Stimulated activated CD8-positive, alpha-beta memory T cell treated with anti-CD3 and anti-CD28 coated beads, Interleukin-2, amount 100 ng/mL, for 1 hour (primary cell): ENCODE data around the gene CPVL.

Experiments
- DNase-seq, 2 donors: peaks; one replicate each; pipeline ENCODE4 v3.0.0-alpha.2; 2020; ENCODE audit warnings: low read depth in 2 of 2

Gene CPVL

DNA sequence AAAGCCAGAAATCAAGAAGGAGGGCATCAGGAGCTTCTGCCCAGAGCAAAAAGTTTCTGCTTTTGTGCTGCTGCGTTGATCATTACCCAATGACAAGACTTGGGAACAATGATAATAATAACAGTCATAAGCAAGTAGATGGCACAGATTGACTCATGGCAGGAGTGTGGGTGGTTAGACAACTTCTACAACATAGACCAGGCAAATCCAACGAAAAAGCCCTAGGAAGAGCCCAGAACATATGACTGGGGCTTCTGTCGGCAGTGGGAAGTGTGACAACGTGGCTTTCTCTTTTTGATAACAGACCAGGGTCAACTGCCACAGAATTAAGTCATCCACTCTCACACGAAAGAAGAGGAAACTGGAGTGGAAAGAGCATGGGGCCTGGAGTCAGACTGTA lies 102.8 kb downstream of the CPVL start:
- DNase-seq, result no peak

DNA sequence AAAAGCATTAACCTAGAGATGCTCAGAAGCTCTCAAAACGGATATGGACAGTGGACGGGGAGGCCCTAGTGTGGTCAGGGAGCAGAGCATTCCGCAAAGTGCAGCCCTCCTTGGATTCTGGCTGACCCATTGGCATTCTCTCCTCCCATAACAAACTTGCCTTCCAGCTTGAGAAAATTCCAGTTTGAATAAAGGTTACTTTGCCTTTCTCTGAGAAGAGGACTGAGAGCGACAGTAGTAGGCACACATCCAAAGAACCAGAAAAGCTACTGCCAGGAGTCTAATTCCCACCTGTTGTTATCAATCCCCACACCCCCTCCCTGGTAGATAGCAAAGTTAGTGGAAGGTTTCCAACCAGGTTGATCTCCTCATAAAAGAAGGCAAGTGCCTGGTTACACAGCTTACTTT lies 103.5 kb downstream of the CPVL start:
- DNase-seq, result no peak

DNA sequence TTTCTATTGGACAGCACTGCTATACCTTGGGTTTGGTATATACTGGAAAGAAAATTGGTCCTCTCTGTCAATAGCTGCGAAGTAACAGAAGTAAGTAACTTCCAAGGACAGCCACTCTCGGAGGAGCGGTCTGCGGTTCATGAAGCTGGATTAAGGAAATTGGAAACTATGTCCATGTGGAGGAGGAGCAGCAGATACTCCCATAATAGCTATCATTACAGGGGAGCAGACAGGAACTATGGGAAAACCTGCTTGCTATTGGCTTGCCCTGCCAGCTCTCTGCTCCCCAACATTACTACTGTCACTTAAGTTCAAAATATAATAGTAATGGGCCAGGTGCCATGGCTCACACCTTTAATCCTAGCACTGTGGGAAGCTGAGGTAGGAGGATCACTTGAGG lies 104.3 kb downstream of the CPVL start:
- DNase-seq, result no peak

DNA sequence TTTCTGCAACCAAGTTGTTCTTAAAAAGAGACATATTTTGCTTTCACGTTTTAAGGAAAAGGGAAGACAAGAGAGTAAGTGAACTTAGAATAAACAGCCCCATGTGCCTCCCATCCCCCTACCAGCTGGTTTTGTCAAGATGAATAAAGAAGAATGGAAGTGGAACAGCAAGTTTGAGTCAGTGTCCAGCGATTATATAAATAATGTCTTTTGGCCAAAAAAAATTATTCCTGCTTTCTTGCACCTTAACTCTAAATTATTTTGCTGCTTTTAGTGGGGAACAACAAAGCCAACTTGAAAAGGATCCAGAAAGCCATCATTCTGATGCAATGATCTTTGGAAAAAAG lies 105.8 kb downstream of the CPVL start:
- DNase-seq, result no peak

DNA sequence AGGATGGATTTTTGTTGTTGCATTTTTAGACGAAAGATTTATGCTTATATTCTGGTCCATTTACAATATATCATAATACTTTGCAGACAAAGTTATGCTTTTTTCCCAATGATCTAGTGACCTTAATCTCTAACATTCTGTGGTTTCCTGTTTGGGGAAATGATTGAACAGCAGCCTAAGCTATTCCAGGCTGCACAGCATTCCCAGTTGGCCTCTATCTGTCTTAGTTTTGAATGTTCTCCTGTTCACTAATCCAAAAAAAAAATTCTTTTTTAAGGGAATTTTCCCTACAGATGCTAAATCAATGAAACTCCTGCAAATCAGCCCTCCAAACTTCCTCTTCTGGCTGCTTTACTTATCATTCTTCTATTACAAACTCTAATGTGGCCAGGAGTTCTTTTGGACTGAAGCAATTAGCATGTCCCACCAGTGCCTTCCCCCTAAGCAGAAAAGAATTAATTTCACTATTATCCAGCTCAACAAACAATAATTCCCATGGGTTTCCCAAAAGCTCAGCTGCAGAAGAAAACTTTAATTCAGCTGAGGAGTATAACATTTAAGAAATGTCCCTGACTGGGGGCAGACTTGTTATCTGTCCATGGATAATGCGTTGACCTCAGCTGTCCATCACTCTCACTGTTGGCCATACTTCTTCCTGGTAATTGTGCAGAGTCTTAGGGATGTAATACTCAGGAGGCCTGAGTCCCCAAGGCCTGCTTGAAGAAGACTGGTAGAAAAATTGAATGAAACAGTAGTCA lies 106.3 kb downstream of the CPVL start:
- DNase-seq, result no peak

DNA sequence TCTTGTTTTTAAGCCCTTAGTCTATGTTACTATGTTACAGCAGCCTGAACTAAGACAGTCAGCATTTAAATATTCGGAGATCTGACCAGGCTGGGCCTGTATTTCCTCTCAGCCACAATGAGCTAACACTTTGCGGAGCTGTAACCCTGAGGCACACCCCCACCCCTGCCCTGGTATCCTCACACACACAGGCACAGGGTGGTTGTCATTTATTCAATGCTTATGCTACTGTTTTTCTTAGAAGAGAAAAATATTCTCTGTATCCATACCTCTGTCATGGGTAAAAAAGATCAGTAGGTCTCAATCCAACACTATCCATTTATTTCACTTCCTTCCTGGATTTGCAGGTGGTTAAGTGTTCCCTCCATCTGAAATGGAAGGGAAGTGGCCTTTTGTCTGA lies 107.9 kb downstream of the CPVL start:
- DNase-seq, result no peak

DNA sequence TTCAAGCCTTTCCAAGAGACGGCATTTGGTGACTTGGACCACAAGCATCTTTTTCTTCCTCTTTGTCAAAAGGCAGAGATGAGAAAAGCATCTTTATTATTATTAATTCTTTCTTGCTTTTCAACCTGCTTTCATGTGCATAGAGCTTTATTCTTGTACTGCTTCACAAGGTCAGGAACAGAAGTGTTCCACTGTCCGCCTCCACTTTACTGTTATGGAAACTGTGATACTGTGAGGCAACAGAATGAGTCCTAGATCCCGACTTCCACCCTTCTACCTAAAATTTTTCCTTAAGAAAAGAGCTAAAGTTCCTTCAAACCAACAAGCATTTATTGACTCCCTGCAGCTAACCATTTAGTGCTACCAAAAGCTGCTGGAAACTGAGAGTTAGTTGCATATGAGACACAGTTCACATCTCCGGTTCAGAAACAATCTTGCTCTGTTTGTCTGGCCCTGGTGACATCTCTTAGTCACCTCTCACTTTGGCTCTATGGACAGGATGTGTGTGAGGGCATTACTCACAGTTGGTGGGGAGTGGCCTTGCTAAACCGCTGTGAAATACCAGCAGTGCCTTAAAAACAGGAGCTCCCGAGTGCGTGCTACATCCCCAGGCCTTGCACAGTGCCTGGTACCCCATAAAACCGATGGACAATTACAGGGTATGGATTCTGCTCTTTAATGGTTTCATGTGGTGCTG lies 111.1 kb downstream of the CPVL start:
- no peak for DNase-seq

DNA sequence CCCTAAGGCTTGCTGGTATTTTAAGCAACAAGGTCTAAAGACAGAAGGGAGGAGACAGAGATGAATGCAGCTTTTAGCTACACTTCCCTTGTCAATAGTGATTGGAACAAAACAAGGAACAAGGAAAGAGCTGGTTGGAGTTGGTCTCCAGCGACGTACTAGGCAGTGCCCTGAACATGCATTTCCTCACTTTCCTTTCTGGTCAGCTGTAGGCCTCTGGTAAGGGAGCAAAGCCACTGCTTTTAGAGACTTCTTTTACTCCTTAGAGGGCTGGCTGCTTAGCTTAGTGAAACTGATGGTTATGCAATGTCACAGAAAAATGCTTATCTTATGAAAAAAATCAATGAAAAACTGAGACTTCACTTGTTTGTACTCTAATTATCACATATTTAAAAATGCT lies 112.8 kb downstream of the CPVL start:
- no peak for DNase-seq

DNA sequence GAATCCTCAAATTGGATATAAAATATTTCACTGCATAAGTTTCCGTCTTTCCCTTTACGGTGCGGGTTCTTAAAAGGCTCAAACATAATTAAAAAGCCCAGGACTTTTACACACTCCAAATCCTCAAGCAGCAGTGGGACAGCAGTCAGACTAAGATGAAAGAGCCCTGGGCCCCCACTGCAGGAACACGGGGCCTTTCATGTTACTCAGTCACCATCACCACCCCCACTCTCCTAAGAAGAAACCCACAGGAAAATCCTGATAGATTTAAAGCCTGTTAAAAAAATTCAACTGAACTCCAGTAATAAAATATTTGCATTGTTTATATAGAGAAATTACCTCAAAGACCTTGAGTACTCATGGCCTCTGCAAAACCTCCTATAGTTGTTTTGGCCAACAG lies 114.2 kb downstream of the CPVL start:
- no peak for DNase-seq

DNA sequence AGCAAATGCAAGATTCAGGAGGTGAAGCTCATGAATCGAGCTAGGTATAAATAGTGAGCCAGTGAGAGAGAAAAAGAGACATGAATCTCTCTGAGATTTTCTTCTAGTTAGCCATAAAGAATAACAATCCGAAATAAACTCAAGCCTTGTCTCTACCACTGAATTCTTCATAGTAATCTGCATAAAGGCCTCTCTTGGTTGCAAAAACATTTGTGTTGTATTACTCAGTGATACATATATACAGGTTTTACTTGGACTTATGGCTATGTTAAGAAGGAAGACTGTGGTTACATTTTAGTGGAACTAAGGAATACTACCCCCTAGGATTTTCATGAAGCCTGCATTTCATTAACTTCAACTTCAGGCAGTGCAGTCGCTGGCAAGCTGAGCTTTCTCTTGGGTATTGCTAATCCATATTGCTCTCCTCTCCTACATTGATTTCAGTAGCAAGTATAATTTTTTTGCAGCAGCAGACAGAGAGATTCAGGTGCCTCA lies 115.5 kb downstream of the CPVL start:
- DNase-seq, result no peak

DNA sequence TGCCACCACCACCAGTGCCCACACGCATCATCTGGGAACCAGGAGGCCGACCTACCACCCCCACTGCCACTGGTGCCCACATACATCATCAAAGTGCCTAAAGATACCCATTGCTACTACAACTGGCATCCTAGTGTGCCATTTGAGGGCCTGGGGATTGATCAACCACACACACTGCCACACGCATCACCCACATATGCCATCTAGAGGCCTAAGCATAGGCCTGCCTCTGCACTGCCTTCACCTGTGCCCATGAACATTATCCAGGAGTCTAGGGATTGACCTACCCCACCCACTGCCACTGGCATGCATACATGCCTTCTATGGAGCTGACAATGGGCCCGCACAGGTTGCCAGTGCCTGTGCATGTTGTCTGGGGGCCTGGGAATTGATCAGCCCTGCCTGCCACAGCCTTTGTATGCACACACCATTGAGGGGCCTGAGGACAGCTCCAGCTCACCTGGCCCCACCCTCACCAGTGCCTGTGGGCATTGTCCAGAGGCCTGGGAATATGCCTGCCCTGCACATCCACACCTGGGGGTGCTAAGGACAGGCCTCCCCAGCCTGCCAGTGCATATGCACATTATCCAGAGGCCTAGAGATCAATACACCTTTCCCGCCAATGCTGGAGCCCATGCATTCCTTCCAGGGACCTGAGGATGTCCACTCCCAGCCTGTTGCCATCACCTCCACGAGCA lies 123.9 kb downstream of the CPVL start:
- no peak for DNase-seq

DNA sequence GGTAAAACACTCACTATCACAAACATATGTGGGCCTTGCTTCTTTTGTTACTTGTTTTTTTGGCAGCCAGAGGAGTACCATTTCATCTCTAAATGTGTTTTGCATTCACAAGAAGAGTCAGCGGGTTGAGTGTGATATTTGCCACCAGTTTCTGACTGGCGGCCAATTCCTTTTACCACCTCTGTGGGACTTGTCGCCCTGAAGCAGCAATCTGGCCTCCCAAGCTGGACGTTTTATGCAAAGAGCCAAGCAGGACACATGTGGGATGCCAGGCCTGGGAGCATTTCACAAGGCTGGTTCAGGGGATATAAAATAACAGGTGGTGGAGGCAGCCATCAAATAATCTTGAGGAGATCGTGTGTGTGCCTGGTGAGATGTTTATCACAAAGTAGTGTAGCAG lies 126.4 kb downstream of the CPVL start:
- no peak for DNase-seq

DNA sequence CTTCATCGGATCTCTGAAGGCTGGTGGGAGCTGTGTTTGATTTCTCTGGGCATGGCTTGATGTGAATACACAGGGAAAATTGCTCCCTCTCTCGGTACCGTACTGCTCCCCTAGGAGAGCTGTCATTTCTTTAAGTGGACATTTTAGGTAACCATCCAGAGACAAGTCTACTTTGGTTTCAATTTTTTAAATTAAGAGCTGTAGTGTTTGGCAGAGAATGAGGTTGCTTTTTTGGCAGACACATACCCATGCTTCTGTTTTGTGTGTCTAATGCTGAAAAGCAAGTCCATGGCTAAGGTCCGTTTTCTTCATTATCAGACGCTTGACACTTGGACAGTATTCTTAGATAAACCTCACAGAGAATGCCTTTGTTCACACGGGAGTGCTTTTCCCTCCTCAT lies 127.0 kb downstream of the CPVL start:
- no peak for DNase-seq

DNA sequence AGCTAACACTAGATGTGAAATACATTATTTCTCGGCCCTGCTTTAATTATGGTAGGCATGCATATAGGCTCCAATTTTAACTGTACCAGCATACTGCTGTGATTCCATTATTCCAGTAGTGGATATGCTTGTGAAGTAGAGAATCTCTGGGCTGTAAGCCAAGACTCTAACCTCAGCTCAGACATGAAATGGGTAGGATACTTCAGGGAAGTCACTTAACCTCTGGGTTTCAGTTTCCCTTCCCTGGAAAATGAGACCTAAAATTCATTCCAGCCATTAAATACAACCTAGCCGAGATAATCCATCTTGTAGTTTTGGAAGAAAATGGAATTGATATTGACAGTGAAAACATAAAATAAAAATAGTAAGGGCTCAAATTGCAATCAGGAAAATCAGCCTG lies 128.6 kb downstream of the CPVL start:
- DNase-seq, result no peak

DNA sequence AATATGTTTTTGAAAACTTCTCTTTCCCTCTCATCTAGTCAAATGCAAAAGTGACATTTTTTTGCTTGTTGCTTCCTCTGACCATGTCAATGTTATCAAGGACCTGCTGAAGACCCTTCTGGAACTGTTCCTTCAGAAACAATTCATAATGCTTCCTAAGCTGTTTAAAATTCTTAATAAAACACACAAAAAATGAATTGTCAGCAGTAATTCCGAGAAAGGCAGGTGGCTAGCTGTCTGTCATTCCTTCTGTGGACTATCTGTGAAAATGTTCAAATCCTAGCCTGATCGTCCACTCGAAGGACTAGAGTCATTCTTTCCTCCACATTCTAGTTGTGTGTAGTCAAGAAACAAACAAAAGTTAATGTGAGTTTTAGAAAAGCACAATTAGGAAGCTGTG lies 131.6 kb downstream of the CPVL start:
- no peak for DNase-seq

DNA sequence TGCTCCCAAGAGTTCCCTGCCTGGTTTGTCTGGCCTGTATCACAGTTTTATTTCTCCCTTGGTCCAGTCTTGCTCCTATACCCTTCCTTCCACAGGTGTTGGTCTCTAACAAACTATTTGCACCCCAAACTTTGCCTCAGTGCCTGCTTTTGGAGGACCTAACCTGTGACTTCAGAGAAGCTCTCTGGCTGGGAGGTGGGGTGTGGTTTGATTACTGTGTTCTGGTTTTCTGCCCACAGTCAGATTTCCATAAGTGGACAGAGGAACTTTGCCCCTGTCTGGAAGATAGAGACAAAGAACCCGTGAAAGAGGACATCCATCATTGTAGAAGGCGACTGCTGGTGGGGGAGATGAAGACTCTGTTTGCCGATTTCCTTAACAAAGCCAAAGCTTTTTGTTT lies 132.4 kb downstream of the CPVL start:
- no peak for DNase-seq

DNA sequence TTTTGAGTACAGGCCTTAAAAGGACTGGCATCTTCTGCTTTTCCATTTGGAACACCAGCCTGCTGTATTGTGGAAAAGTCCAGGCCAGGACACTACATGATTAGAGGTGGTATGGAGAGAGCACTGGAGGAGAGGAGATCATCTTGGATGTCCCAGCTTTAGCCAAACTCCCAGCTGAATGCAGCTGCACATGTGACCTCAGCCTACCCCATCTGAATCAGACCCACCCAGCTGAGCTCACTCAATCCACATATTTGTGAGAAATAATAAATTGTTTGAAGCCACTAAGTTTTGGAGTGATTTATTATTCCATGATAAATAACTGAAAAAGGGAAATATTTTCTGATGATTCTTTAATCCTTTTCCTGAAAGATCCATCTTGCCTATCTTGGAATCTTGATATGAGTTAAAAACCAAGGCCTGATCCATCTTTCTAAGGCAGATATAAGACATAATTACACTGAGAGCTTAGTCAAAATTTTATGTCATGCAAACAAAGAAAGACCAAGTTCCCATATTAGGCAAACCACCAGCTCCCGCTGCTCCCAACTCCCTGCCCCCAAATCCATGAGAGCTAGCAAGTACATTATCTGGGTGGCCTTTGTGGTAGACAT lies 133.1 kb downstream of the CPVL start:
- no peak for DNase-seq

DNA sequence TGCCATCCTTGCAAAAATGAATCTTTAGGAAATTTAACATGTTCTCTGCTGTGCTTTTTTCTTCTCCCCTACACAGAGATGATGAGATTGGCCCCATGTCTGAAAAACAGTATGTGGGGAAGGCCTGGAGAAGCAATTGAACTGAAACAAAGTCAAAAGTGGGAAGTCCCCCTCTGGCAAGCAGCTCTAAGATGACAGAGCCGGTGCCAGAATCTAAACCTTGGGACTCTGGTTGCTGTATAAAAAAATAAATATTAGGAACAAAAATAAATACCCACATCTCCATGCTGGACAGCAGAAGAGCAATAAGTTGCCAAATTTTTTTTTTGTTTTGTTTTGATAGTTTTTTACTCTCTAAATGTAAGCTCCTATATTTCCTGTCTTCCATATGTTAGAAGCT lies 136.4 kb downstream of the CPVL start:
- no peak for DNase-seq

DNA sequence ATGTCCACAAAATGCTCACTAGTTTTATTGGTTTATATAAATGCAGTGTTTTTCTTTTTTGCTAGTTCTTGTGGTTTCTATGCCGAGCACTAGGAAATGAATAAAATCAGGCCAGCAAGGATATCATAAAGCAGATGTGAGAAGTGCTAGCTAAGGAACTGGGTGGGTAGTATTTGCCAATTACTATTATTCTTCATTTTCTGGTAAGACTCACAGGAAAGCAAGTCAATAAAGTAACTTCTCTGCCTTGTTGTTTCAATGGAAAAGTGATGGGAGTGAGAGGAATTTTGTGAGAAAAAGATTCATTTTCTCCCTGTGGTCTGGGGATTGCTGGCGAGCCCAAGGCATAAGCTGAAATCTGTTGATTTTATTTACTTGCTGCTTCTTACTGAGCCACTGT lies 137.7 kb downstream of the CPVL start:
- no peak for DNase-seq

DNA sequence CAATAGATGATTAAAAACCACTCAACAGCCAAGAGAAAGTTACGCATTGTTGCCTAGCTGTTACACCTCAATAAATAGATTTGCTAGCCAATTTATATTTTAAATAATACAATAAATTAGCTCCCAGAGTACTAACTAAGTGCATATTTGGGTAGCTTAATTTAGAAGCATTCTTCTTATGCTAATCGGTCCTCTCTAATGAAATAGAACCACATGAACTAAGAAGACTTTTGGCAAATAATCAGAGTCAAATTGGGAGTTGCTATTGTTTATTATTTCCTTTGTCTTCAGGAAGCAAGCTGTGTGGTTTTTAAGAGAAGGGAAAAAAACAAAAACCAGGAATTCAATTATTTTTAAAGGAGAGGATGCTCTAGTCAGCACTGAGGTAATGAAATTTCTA lies 139.2 kb downstream of the CPVL start:
- DNase-seq, result no peak

DNA sequence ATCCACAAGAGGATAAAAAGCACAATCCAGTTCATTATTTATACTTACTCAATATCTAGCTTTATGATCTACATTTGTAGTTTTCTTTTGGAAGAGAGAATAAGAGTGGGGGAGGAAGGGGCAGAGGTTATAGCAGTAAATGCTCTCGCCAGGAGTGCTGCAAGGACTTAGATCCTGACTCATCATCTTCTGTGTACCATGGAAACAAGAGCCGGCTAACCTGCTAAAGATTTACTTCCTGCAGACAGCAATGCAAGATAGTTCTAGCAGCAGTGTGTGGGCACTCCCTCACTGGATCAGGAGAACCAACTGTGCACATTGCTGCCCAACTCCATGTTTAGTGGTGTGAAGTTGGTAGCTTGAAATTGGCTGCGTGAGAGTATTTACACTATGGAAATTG lies 140.5 kb downstream of the CPVL start:
- DNase-seq, result no peak

DNA sequence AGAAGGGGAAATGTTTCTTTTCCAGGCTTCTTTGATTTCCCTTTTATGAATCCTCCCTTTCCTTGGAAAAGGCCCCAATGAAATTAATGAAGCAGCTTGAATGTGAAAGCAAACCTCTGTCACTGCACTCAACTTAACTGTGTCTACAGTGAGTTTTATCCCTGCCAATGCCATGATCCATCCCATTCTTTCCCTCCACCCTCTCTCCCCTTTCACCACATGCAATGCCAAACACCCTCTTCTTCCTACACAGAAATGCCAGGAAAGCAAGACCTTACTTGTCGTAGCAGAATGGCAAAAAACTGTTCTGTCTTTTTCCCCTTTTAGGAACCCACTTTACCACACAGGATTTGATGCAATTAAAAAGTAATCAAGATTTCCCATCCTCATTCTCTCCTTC lies 140.9 kb downstream of the CPVL start:
- DNase-seq, result no peak

DNA sequence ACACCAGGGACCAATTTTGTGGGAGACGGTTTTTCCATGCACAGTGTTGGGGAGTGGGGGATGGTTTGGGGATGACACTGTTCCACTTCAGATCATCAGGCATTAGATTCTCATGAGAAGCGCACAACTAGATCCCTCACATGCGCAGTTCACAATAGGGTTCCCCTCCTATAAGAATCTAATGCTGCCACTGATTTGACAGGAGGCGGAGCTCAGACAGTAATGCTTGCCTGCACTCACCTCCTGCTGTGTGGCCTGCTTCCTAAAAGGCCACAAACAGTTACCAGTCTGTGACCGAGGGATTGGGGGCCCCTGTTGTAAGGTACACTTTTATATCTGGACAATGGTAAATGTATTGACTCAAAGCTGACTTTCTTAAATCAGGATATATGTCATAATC lies 142.6 kb downstream of the CPVL start:
- DNase-seq, result no peak
